DMS 273 (cell line): Measurements from ENCODE around the gene MRTFA.
A peak's percentile ranks its signal among the peaks of the same experiment; 100 is the strongest.
"Not testable (repeated sequence)": the region's sequence is repeated elsewhere in the genome, so short reads cannot be mapped to it uniquely, and the experiment has no call there.

Source experiments
- DNase-seq: peaks from one replicate; lab custom pipeline; 2025; ENCODE audit not compliant: unreplicated experiment; lab: John Stamatoyannopoulos, UW

MRTFA gene

DNA sequence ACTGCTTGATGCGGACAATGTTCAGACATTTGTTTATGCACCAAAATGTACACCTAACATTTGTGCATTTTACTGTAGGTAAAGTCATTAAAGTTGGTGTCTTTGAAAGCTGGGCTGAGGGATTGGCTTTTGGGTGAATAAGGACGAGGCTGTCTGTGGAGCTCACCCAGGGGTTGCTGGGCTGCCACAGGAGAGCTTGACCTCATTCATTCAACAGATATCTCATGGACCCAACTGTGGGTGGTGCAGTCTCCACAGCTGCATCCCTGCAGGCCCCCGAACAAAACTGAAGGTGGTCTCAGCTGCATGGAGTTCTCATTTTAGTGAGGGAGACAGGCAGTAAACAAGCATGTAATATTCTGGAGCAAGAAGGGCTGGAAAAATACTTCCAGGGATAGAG lies 233.4 kb downstream of the MRTFA start:
- DNase-seq = no peak

DNA sequence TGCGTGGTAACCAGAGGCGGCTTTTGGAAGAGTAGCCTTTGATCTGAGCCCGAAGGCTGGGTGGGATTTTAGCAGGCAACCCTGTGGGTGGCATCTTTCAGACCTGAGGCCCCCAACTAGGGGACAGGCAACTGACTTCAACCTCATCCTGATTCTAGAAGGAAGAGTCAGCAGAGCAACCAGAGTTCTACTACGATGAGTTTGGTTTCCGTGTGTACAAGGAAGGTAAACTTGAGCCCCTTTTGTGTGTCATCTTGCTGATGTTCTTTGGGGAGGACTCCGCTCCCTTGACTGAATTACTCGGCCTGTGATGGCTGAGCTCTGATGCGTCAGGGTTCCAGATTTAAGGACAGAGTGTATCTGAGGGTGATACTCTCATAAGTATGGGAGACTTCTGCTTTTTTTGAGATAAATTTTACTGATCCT lies 234.5 kb downstream of the MRTFA start:
- DNase-seq = no peak

DNA sequence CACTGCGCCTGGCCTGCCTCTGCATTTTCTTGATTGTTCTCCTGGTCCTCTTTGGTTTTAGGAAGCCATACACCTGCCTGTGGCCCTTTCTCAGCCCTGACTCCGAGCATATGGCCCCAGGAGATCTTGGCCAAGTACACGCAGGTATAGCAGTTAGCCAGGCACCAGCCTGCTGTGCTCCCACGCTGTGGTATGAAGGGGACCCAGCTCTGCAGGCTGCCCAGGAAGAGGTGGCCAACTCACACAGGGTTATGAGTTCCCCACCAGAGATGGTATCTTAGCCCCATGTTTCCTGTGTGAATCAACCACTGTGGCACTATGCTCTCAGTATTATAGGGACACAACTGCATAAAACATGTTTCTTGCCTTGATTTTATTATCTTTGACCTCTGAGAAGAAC lies 235.0 kb downstream of the MRTFA start:
- DNase-seq = no peak

DNA sequence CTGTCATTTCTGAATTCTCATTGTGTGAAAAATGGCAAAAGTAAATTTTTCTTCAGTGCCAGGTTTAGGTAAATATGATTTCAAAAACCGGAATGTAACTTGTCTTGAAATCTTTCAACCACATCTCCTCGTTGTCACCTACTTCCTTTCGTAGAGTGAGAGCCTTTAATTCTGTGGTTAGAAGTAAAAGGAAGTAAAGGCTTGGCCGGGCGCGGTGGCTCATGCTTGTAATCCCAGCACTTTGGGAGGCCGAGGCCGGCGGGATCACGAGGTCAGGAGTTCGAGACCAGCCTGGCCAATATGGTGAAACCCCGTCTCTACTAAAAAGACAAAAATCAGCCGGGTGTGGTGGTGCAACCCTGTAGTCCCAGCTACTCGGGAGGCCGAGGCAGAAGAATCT lies 236.4 kb downstream of the MRTFA start:
- DNase-seq = no peak

DNA sequence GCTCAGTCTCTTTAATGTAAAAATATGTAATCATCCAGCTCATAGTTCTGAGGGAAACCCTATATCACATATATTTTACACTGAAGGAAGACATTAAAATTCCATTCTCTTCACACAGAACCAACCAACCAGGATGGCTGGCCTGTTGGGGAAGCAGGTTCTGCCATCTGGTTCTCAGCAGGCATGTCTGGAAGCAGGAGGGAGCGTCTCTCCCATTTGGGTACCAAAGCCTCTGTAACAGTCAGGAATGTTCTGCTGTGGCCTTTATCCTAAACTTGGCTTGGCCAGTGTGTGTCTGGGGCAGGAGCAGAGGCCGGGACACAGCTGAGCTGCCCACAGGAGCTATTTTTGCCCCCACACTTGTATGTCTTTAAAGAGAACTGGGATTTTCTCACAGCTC lies 236.9 kb downstream of the MRTFA start:
- peak; percentile 20 for DNase-seq

DNA sequence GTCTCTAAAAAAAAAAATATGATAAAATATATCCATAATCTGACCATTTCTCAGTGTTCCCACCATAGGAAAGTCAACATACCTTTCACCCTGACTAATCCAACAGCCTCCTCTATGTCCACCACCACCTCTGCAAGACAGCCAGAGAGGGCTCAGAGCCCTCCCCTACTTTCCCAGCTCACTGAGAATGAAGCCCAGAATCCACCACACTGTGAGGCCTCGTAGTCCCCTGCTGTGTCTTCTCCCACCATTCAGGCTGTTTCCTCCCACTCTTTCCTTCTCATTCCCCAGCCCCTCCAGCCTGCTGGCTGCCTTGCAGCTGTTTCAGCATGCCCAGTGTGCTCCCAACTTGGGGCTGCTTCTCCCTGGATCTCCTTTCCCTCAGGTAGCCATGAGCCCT lies 239.1 kb downstream of the MRTFA start:
- DNase-seq = no peak

DNA sequence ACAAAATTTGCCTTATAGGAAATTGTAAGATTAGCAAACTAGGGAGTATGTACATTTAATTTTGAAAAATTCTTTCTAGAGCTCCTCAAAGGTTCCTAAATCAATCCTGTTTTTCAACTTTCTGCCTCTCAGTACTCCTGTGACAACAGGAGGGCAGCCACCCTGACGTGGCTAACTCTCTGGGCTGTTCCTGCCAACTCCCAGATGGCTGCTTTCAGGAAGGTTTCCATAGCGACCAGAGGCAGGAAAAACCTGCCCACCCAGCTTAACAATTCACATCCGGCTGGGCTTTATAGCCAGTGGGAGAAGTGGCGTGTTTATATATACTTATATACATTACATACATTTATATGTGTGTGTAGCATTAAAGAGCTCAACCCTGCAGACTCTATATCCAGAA lies 239.6 kb downstream of the MRTFA start:
- DNase-seq = peak; percentile 83

DNA sequence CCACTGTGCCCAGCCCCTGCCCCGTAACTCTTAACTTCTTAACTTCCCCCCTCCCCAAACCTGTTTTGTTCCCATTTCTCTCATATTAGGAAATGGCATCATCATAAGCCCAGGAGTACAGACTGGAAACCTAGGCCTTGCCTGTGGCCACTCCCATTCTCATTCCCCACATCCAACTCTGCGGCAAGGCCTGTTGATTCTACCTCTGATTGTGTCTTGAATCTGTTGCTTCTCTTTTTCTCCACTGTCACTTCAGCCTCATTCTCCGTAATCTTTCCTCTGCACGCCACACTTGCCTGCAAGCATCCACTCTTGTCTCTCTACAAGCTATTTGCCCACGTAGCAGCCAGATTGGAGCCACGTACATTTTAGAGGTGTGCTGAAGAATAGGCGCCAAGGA lies 240.9 kb downstream of the MRTFA start:
- DNase-seq = no peak

DNA sequence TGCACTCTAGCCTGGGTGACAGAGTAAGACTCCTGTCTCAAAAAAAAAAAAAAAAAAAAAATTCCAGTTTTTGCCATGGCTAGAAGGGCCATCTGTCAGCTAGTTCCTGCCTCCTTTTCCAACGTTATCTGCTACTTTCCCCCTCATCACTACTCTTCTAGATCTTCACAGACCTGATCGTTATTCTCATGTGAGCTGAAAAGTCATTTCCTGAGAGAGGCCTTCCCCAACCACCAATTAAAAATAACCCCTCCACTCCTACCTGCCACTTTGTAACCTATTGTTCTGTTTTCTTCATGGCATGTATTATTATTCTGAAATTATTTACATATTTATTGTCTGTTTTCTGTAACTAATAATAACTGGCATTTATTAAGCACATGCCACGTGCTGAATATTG lies 241.9 kb downstream of the MRTFA start:
- DNase-seq = no peak

DNA sequence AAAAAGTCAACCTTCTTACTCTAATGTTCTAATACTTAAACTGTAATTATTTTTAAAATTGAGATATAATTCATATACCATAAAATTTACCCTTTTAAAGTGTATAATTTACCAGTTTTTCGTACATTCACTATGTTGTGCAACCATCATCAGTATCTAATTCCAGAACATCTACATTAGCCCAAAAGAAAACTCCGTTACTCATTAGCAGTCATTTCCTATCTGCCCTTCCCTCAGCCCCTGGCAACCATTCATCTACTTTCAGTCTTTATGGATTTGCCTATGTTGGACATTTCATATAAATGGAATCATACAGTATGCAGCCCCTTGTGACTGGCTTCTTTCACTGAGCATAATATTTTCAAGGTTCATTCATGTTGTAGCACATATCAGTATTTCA lies 243.9 kb downstream of the MRTFA start:
- no peak for DNase-seq

DNA sequence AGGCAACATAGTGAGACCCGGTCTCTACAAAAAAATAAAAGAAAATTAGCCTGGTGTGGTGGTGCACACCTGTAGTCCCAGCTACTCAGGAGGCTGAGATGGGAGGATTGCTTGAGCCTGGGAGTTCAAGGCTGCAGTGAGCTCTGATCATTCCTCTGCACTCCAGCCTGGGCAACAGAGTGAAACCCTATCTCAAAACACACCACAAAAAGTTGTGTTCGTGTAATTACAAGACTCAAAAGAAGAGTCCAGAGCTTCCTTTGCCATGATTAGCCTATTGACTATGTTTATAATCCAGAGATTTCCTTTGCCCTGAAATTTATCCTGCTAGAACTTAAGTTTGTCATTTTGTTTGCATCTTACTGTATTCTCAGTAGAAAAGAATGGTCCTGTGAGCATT lies 245.1 kb downstream of the MRTFA start:
- DNase-seq = no peak

DNA sequence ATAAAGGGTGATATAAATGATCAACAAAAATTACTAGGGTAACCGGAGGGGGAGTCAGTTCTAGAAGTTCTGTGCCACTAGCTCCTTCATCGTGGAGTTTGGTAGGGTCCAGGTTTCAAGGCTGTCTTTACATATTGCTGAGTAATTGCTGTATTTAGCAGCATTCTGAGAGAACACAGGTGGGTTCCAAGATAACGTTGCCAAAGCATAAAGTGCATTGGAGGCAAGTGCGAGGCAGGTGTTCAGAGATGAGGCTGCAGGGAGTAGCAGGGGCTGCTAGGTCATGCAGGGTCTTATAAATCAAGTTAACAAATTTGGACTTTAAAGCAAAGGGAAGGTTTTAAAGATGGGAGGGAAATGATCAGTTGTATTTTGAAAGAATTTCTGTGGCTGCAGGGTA lies 248.3 kb downstream of the MRTFA start:
- no peak for DNase-seq

DNA sequence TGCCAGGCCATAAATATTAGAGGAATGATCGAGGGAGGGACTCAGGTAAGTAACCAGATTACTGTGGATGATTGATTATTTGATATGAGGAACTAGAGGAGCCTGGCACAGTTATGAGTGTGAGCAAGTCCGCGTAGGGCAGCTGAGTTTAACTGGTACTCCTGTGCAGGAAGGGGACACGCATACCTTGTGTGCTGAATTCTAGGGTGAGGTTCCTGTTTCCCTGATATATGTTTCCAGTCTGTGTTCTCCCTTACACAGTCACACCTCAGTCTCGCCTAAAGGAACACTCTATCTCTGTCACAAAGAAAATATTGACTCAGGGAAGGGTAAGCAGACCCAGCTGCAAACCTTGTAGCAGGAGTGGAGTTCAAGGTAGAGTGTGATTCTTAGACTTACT lies 248.8 kb downstream of the MRTFA start:
- no peak for DNase-seq

DNA sequence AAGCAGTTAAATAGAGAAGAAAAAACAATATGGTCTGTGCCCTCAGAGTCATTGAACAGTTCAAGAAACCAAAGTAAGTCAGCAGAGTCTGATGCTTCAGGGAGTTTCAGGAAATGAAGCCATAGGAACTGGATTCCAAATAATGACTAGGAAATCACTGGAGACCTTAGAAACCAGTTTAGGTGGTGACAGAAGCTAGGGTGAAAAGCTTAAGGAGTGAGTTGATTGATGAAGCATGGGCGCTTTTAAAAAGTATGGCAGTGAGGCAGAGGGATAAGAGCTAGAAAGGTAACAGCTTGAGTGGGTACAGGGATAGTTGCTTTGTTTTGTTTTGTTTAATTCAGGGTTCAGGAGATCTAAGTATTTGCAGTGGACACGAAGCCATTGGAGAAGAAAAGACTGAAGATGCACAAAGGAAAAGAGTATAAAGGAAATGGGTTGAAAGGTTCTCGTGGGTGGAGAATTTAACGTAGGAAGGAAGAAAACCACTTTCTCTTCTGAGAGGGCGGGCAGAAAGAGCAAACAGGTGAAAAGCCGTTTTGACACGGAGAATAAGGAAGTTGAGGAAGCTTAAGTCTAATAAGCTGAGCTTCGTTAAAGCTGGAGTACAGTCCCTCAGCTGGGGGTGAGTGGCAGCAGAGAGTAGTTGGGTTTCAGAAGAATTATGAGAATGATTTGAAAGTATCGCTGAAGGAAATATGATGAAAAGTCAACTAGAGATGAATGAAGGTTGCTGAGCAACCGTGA lies 251.3 kb downstream of the MRTFA start:
- no peak for DNase-seq

DNA sequence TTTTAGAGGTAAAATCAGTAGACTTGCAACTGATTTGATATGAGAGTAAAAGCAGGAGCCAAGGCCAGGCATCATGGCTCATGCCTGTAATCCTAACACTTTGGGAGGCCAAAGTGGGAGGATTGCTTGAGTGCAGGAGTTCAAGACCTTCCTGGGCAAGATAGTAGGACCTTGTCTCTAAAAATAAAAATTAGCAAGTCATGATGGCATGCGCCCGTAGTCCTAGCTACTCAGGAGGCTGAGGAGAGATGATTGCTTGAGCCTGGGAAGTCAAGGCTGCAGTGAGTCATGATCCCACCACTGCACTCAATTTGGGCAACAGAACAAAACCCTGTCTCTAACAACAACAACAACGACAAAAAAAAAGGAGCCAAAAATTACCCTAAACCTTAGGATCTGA lies 252.6 kb downstream of the MRTFA start:
- no peak for DNase-seq

DNA sequence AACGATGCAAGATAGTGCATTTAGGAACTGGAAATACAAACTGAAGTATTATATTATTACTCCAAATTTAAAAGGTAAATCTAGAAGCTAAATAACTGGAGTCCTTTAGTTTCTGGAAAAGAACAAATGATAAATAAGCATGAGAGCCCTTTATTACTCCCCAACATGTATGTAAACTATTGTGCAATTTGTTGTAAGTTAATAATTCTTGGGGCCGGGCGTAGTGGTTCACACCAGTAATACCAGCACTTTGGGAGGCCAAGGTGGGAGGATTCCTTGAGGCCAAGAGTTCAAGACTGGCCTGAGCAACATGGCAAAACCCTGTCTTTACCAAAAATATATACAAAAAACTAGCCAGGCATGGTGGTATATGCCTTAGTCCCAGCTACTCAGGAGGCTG lies 255.1 kb downstream of the MRTFA start:
- DNase-seq = no peak

DNA sequence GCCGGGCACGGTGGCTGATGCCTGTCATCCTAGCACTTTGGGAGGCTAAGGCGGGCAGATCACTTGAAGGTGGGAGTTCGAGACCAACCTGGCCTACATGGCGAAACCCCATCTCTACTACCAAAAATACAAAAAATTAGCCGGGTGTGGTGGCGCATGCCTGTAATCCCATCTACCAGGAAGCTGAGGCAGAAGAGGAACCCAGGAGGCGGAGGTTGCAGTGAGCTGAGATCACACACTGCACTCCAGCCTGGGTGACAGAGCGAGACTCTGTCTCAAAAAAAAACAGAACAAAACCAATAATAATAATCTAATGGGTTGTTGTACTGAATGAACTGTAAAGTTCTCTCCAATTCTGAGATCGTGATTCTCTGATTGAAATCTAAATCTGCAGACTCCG lies 258.1 kb downstream of the MRTFA start:
- DNase-seq = not testable (repeated sequence)

DNA sequence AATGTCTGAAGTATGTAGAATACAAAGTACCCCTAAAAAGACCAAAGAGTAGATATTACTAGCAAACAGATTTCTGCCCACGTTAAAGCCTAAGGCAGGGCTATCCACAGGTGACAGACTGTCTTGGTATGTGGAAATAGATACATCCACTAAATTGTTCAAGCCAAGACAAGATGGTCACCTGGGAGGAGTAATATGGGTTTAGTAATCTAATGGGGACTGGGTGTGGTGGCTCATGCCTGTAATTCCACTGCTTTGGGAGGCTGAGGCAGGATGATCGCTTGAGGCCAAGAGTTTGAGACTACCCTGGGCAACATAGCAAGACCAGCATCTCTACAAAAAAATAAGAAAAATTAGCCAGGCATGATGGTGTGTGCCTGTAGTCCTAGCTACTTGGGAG lies 258.6 kb downstream of the MRTFA start:
- DNase-seq = no peak

DNA sequence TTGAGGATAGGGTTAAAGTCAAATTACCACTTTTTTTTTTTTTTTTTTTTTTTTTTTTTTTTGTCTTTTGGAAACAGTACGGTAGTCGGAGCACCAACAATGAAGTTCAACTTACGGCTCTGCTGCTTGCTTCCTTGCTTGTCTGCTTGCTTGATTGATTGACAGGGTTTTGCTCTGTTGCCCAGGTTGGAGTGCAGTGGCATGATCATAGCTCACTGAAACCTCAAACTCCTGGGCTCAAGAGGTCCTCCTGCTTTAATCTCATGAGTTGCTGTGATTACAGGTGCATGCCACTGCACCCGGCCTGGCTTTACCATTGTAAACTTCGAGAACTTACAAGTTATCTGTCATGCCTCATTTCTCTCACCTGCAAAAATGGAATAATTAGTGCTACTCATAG lies 260.4 kb downstream of the MRTFA start:
- no peak for DNase-seq

DNA sequence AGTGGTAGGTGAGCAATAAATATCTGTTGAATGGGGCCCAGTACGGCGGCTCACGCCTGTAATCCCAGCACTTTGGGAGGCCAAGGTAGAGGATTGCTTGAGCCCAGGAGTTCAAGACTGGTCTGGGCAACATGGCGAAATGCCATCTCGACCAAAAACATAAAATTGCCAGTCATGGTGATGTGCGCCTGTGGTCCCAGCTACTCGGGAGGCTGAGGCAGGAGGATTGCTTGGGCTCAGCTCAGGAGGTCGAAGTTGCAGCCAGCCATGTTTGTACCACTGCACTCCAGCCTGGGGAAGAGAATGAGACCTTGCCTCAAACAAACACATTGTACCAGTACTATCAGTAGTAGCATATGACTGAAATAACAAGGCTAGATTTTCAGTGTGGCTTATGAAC lies 262.0 kb downstream of the MRTFA start:
- no peak for DNase-seq

DNA sequence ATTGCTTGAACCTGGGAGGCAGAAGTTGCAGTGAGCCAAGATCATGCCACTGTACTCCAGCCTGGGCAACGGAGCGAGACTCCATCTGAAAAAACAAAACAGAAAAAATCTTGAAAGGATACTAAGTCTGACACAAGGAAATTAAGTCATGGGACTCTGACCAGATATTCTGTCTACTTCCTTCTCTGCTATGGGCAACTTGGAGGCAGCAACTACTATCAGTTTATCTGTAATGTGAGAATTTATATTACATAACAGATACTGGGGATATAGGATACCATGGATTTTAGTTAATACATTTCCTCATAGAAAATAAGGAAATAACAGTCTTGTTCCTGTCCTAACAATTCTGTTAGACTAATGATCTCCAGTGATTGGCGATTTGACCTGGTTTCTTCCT lies 267.7 kb downstream of the MRTFA start:
- DNase-seq = no peak

DNA sequence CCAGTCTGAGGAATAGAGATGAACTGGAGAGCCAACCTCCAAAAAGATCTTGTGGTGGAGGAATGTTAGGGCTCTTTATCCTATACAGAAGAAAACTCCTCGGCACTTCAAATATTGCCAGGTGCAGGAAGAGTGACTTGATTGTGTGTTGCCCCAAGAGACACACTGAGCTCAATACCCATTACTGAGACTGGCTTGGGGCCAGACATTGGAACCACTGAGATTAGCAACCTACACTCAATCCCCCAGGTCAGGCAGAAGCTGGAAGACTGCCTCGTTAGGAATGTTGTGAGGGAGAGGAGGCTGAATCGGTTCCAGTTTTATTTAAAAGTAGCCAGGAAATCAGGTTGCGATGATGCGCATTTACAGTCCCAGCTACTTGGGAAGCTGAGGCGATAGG lies 268.5 kb downstream of the MRTFA start:
- peak; percentile 6 for DNase-seq

DNA sequence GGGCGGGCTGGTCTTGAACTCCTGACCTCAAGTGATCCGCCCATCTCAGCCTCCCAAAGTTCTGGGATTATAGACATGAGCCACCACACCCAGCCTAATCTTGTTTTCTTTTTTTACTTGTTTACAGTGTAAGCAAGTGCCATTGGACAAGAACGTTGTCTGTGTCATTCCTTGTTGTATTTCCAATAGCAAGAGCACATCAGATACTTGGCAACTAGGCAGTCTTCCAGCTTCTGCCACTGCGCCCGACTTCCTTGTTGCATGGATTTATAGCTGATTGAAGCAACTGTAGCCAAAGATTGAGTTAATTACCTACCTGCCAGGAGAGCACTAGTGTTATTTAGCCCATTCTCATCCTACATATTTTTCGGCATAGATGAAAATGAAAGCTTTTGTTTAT lies 269.2 kb downstream of the MRTFA start:
- no peak for DNase-seq

DNA sequence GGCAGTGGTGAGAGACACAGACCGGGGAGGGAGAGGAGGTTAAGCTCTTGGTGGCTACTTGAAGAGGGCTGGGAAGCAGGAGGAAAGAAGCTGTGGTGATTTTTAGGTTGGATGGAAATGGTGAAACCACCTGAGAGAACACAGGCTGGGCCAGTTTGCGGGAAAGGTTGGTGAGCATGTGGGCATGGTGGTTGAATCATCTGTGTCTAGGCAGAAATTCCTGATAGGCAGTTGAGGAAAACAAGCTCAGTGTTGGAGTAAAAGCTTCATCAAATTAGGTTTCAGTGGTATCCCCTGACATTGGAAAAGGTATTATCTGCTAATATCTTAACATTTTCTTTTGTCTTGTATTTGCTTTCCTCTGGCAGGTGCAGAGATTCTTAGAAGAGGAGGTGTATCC lies 270.5 kb downstream of the MRTFA start:
- no peak for DNase-seq
